GM06990 (cell line): ENCODE data around the gene AKT3.

ENCODE experiments used
- DNase-seq: peaks from one replicate; pipeline ENCODE4 v3.0.0-alpha.2; 2011; ENCODE audit not compliant: insufficient read length; ENCODE audit errors: extremely low read depth
- H3K27me3 ChIP-seq: replicated peaks from 2 replicates; pipeline ENCODE4 v1.6.0; 2011; ENCODE audit warnings: low read length; ENCODE audit not compliant: control insufficient read depth, insufficient read depth
- H3K36me3 ChIP-seq: 2 replicates; pipeline ENCODE4 v1.5.1; 2011; ENCODE audit warnings: low read length; ENCODE audit not compliant: control insufficient read depth, insufficient read depth
- H3K4me3 ChIP-seq: replicated peaks from 2 replicates; pipeline ENCODE4 v1.5.1; 2011; ENCODE audit warnings: low read depth, mild to moderate bottlenecking, control low read depth, low read length
- CTCF ChIP-seq: IDR thresholded peaks from 2 replicates; pipeline ENCODE4 v1.5.1; 2011; ENCODE audit warnings: low read length, control low read depth, mild to moderate bottlenecking, inconsistent platforms; ENCODE audit not compliant: insufficient read depth, poor library complexity, severe bottlenecking

The AKT3 gene

GRCh38 chr1:243503155-243503554, 346.9 kb downstream of the AKT3 start:
- H3K4me3 ChIP-seq: no peak overlapping the region
- no peak for DNase-seq
- TF ChIP-seq CTCF: no peak

DNA sequence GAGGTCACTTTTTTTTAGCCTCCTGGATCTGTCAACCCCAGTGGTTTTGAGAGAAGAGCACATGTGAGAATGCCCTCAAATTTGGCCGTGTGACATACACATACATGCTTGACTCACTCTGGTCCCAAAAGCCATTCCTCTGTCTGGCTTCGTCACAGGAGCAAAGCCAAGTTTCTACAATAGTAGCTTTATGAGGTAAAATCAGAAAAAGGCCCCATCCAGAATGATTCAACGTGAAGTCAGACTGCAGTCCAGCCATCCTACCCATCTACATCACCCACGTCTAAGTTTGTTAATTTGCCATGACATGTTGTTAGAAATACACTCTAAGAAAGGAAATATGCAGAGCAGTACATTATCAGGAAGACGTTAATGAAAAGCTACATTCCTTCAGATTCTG, 349.0 kb downstream of the AKT3 start:
- TF ChIP-seq CTCF: no peak
- H3K36me3 ChIP-seq: no peaks in the 10 kb centered on the region; the same call in 1 of the 2 replicates
- no peaks in the 10 kb centered on the region for H3K27me3 ChIP-seq
- H3K4me3 ChIP-seq: no peak overlapping the region
- DNase-seq: no peak

More at GRCh38 chr1:243503155-243503554, 346.9 kb downstream of the AKT3 start:
- H3K36me3 ChIP-seq: no peaks in the 10 kb centered on the region; the same call in 1 of the 2 replicates
- H3K27me3 ChIP-seq: no peaks in the 10 kb centered on the region

DNA sequence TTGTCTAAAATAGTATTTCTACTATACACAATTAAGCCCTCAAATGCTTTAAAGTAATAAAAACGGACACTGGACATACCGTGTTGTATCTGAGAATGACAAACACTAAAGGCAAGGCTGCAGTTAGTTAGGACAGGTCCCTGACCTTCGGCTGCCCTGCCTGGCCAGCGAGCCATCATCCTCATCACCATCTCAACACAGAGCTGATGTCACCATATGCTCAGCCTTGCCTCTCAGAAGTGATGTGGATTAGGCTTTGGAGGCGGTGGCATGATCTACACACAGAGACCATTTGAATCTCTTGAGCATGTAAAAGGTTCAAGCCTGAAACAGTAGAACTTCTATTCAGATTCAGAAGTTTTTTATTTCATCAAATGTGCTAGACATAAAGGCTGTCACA, 349.5 kb downstream of the AKT3 start:
- no peak overlapping the region for H3K4me3 ChIP-seq
- no peaks in the 10 kb centered on the region; the same call in 1 of the 2 replicates for H3K36me3 ChIP-seq
- no peak for DNase-seq
- no peaks in the 10 kb centered on the region for H3K27me3 ChIP-seq
- TF ChIP-seq CTCF: no peak

DNA sequence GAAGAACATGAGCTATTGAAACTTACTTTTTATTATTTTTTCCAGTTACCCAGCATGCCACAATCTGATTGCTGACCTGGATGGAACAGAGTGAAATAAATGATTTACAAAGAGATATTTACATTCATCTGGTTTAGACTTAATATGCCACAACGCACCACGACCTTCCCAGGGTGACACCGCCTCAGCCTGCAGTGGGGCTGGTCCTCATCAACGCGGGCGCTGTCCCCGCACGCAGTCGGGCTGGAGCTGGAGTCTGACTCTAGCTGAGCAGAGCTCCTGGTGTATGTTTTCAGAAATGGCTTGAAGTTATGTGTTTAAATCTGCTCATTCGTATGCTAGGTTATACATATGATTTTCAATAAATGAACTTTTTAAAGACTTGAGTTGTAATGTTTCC, 350.3 kb downstream of the AKT3 start:
- Histone ChIP-seq H3K36me3 (no peaks in the 10 kb centered on the region; the same call in 1 of the 2 replicates), H3K4me3 (no peak overlapping the region), H3K27me3 (no peaks in the 10 kb centered on the region)
- no peak for DNase-seq
- no peak for TF ChIP-seq CTCF

DNA sequence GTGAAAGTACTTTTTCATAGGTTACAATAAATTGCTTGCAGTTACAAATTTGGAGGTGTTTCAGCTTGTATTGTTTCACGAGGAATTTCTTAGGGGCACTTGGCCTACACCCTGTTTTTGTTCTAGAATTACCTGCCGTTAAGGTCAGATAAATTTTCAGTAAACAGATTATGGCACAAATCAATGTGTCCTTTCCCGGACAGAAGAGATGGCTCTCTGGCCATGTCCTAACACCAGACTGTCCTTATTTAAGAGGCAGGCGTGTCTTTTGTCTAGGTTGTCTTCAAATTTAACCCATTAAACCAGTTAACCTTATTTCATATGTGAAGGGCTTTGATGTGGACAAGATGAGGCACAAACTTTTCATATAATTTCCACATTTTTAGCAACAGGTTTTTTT, 350.8 kb downstream of the AKT3 start:
- TF ChIP-seq CTCF: no peak
- no peak for DNase-seq

DNA sequence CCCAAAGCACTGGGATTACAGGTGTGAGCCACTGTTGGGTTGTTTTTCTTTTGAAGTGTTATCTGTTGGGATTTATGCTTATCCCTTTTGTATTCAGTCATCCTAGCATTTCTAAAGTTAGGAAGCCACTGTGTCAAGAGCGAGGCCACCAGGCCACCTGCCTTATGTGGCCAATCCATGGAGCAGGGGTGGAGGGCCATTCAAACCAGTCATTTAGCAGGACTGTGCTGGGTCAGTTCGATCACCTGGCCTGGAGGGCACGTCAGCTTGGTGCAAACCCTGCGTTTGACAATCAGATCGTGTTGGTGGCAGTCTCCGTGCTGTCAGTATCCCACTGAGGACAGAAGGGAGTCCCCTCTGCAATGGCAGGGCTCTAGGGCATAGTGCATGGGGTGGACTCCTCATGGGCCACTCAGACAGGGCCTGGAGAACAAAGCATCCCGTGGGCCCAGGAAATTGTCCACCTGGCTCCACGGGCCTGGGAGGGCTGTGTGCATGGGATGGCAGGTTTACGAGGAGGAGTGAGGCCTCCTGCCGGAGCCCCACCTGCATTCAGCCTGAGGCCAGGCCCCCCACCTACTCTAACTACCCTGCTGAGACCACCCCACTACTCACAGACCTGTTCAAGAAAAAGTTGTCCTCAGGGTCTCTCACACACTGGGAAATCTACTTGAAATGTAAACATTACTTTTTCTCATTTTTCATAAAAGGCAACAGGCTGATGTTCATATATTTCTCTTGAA, 351.9 kb downstream of the AKT3 start:
- TF ChIP-seq CTCF: no peak
- no peak for DNase-seq
- Histone ChIP-seq H3K36me3 (no peaks in the 10 kb centered on the region; the same call in 1 of the 2 replicates), H3K27me3 (no peaks in the 10 kb centered on the region), H3K4me3 (no peak overlapping the region)

More for the DNA sequence above, 350.8 kb downstream of the AKT3 start:
- H3K4me3 ChIP-seq: no peak overlapping the region
- no peaks in the 10 kb centered on the region for H3K27me3 ChIP-seq
- no peaks in the 10 kb centered on the region; the same call in 1 of the 2 replicates for H3K36me3 ChIP-seq
